Liver (tissue), 9 donors: ENCODE results near the gene ANXA3. TPM values are rescaled to one million over a fixed set of nuclear protein-coding genes. Genes with fewer than 3 reads are reported as not detected.

ENCODE experiments used
- DNase-seq: peaks from one replicate; pipeline ENCODE4 v3.0.0-alpha.2; 2017; ENCODE audit warnings: low spot score
- H3K27ac ChIP-seq, 2 donors: one replicate each; pipeline ENCODE4 v1.7.0; 2013; ENCODE audit warnings: inconsistent platforms in 2 of 2, low read length in 2 of 2, control low read depth in 1 of 2, low read depth in 1 of 2, mild to moderate bottlenecking in 1 of 2
- H3K27me3 ChIP-seq, 4 donors: one replicate each; pipeline versions ENCODE4 v1.6.1 to v1.7.0; 2013; ENCODE audit warnings: low read length in 3 of 4, inconsistent platforms in 1 of 4, mild to moderate bottlenecking in 1 of 4, moderate library complexity in 1 of 4; ENCODE audit not compliant: control insufficient read depth in 4 of 4, insufficient read depth in 4 of 4
- H3K36me3 ChIP-seq, 4 donors: one replicate each; pipeline versions ENCODE4 v1.6.1 to v1.7.0; 2013; ENCODE audit warnings: low read length in 3 of 4, mild to moderate bottlenecking in 3 of 4, low read depth in 1 of 4, moderate library complexity in 1 of 4; ENCODE audit not compliant: control insufficient read depth in 4 of 4, insufficient read depth in 3 of 4
- H3K4me1 ChIP-seq, 4 donors: one replicate each; pipeline versions ENCODE4 v1.6.1 to v1.7.0; 2013; ENCODE audit warnings: low read length in 3 of 4, mild to moderate bottlenecking in 3 of 4, moderate library complexity in 1 of 4; ENCODE audit not compliant: control insufficient read depth in 4 of 4, insufficient read depth in 4 of 4
- H3K4me3 ChIP-seq, 3 donors: one replicate each; pipeline versions ENCODE4 v1.6.1 to v1.7.0; 2013; ENCODE audit warnings: low read length in 3 of 3, control low read depth in 1 of 3, low read depth in 1 of 3, mild to moderate bottlenecking in 1 of 3
- H3K9ac ChIP-seq, 2 donors: one replicate each; pipeline ENCODE4 v1.7.0; 2013; ENCODE audit warnings: low read length in 2 of 2, mild to moderate bottlenecking in 2 of 2, moderate library complexity in 2 of 2, control low read depth in 1 of 2, low read depth in 1 of 2
- H3K9me3 ChIP-seq, 4 donors: one replicate each; pipeline versions ENCODE4 v1.6.1 to v1.7.0; 2013; ENCODE audit warnings: low read length in 3 of 4; ENCODE audit not compliant: control insufficient read depth in 4 of 4
- ATF3 ChIP-seq: IDR thresholded peaks from 2 replicates; pipeline ENCODE4 v1.6.1; 2016; ENCODE audit warnings: antibody characterized with exemption
- EGR1 ChIP-seq, 2 donors: IDR thresholded peaks; 2 replicates each; pipeline ENCODE4 v1.6.1; 2016 to 2018; ENCODE audit warnings: antibody characterized with exemption in 2 of 2, low read depth in 2 of 2
- FOXA1 ChIP-seq: IDR thresholded peaks from 2 replicates; pipeline ENCODE4 v1.6.1; 2016; ENCODE audit warnings: antibody characterized with exemption
- FOXA2 ChIP-seq: IDR thresholded peaks from 2 replicates; pipeline ENCODE4 v1.6.1; 2016; ENCODE audit warnings: antibody characterized with exemption
- GABPA ChIP-seq, 2 donors: IDR thresholded peaks in 1 of 2; conservative IDR thresholded peaks in 1 of 2; 2 replicates each; pipeline ENCODE4 v1.6.1; 2016; ENCODE audit warnings: antibody characterized with exemption in 2 of 2, mild to moderate bottlenecking in 1 of 2, moderate library complexity in 1 of 2
- HNF4A ChIP-seq, 2 donors: conservative IDR thresholded peaks; 2 replicates each; pipeline ENCODE4 v1.6.1; 2016; ENCODE audit warnings: antibody characterized with exemption in 2 of 2, mild to moderate bottlenecking in 2 of 2
- HNF4G ChIP-seq: IDR thresholded peaks from 2 replicates; pipeline ENCODE4 v1.6.1; 2016; ENCODE audit warnings: antibody characterized with exemption
- JUND ChIP-seq, 2 donors: IDR thresholded peaks; 2 replicates each; pipeline ENCODE4 v1.6.1; 2016; ENCODE audit warnings: antibody characterized with exemption in 2 of 2
- MAX ChIP-seq: IDR thresholded peaks from 2 replicates; pipeline ENCODE4 v1.6.1; 2016; ENCODE audit warnings: antibody characterized with exemption
- NR2F2 ChIP-seq: IDR thresholded peaks from 2 replicates; pipeline ENCODE4 v1.6.1; 2016; ENCODE audit warnings: antibody characterized with exemption
- RAD21 ChIP-seq, 2 donors: IDR thresholded peaks; 2 replicates each; pipeline ENCODE4 v1.6.1; 2016; ENCODE audit warnings: antibody characterized with exemption in 2 of 2, mild to moderate bottlenecking in 2 of 2
- REST ChIP-seq: IDR thresholded peaks from 2 replicates; pipeline ENCODE4 v1.6.1; 2016; ENCODE audit warnings: antibody characterized with exemption, mild to moderate bottlenecking
- RXRA ChIP-seq, 2 donors: IDR thresholded peaks; 2 replicates each; pipeline ENCODE4 v1.6.1; 2017 to 2018; ENCODE audit warnings: antibody characterized with exemption in 2 of 2, mild to moderate bottlenecking in 1 of 2
- SP1 ChIP-seq: IDR thresholded peaks from 2 replicates; pipeline ENCODE4 v1.6.1; 2018; ENCODE audit warnings: antibody characterized with exemption, mild to moderate bottlenecking
- TAF1 ChIP-seq: conservative IDR thresholded peaks from 2 replicates; pipeline ENCODE4 v1.6.1; 2016; ENCODE audit warnings: antibody characterized with exemption, mild to moderate bottlenecking
- YY1 ChIP-seq: IDR thresholded peaks from 2 replicates; pipeline ENCODE4 v1.6.1; 2016; ENCODE audit warnings: antibody characterized with exemption, mild to moderate bottlenecking
- WGBS: extraction: QIAGEN DNeasy Blood & Tissue Kit; methylation state at CpG from one replicate; pipeline ENCODE4 v1.1.7; 2013; 5-methylcytosine and 5-hydroxymethylcytosine counted together
- polyA plus RNA-seq, 2 donors: library from polyadenylated mRNA; stranded (reverse) in 1 of 2; unstranded in 1 of 2; fragments of 200-250 nt in 1 of 2; fragments of >200 nt in 1 of 2; fragmentation: Nextera tagmentation in 1 of 2; extraction: Ambion mirVana in 1 of 2; gene quantifications; one replicate each; pipeline versions ENCODE4 v1.2.1 to v1.2.3, GENCODE V29; 2013 to 2015
- total RNA-seq, 2 donors: library from RNA; depleted of rRNA; stranded (reverse); fragments of >200 nt; gene quantifications; one replicate each; pipeline ENCODE4 v1.2.3, GENCODE V29; 2014
- TF ChIP-seq, protein P1 (sequence below): fragments of 150-350 bp; IDR thresholded peaks from 2 replicates; pipeline ENCODE4 v1.5.1; 2017; ENCODE audit warnings: improper control_type of control experiment, low read depth, low read length; ENCODE audit not compliant: missing input control
- TF ChIP-seq, protein P2 (sequence below): IDR thresholded peaks from 2 replicates; pipeline ENCODE4 v1.6.1; 2016; ENCODE audit warnings: antibody characterized with exemption
- donor health status: healthy.
- donor health status: healthy.
- donor health status: healthy.
- donor health status: healthy.
- donor health status: healthy.

Gene ANXA3
- total and polyA plus RNA-seq, 4 donors: 1.7 to 16.4 (median 3.4) TPM

- WGBS: 93% methylated on average over 3 of the region's 3 CpGs
- TF ChIP-seq, protein P1, sequence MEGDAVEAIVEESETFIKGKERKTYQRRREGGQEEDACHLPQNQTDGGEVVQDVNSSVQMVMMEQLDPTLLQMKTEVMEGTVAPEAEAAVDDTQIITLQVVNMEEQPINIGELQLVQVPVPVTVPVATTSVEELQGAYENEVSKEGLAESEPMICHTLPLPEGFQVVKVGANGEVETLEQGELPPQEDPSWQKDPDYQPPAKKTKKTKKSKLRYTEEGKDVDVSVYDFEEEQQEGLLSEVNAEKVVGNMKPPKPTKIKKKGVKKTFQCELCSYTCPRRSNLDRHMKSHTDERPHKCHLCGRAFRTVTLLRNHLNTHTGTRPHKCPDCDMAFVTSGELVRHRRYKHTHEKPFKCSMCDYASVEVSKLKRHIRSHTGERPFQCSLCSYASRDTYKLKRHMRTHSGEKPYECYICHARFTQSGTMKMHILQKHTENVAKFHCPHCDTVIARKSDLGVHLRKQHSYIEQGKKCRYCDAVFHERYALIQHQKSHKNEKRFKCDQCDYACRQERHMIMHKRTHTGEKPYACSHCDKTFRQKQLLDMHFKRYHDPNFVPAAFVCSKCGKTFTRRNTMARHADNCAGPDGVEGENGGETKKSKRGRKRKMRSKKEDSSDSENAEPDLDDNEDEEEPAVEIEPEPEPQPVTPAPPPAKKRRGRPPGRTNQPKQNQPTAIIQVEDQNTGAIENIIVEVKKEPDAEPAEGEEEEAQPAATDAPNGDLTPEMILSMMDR: no peak
- TF ChIP-seq YY1 (no peak), MAX (no peak), TAF1 (no peak), HNF4G (no peak), JUND (IDR thresholded peaks at IDR 0.05) (no peak), RXRA (IDR thresholded peaks at IDR 0.05) (no peak), SP1 (no peak), ATF3 (no peak), REST (no peak), RAD21 (IDR thresholded peaks at IDR 0.05) (no peak), EGR1 (IDR thresholded peaks at IDR 0.05; ENCODE audit: low read depth in 2 of 2) (no peak), GABPA (IDR thresholded peaks at IDR 0.05 in 1 of 2, conservative IDR thresholded peaks at IDR 0.05 in 1 of 2) (no peak), HNF4A (conservative IDR thresholded peaks at IDR 0.05) (no peak), NR2F2 (no peak), FOXA2 (no peak), FOXA1 (no peak)
- TF ChIP-seq, protein P2, sequence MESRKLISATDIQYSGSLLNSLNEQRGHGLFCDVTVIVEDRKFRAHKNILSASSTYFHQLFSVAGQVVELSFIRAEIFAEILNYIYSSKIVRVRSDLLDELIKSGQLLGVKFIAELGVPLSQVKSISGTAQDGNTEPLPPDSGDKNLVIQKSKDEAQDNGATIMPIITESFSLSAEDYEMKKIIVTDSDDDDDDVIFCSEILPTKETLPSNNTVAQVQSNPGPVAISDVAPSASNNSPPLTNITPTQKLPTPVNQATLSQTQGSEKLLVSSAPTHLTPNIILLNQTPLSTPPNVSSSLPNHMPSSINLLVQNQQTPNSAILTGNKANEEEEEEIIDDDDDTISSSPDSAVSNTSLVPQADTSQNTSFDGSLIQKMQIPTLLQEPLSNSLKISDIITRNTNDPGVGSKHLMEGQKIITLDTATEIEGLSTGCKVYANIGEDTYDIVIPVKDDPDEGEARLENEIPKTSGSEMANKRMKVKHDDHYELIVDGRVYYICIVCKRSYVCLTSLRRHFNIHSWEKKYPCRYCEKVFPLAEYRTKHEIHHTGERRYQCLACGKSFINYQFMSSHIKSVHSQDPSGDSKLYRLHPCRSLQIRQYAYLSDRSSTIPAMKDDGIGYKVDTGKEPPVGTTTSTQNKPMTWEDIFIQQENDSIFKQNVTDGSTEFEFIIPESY: no peak
- Histone ChIP-seq H3K4me3 (no peak overlapping the region), H3K9me3 (no peaks in the 10 kb centered on the region), H3K27me3 (no peaks in the 10 kb centered on the region), H3K36me3 (no peaks in the 10 kb centered on the region), H3K9ac (no peak overlapping the region), H3K27ac (no peak overlapping the region), H3K4me1 (no peaks in the 10 kb centered on the region)
- DNase-seq: no peak
These were observed 54.5 kb downstream of the ANXA3 start for GRCh38 chr4:78606035-78606434.
